Dermis microvascular lymphatic vessel endothelial cell (primary cell): Measurements from ENCODE around the gene HBQ1. TPM values are rescaled to one million over a fixed set of nuclear protein-coding genes. Genes with fewer than 3 reads are reported as not detected.
A peak's percentile ranks its signal among the peaks of the same experiment; 100 is the strongest.
"Not testable (repeated sequence)": the region's sequence is repeated elsewhere in the genome, so short reads cannot be mapped to it uniquely, and the experiment has no call there.

ENCODE experiments used
- DNase-seq, 2 donors: peaks; one replicate each; pipeline versions ENCODE4 v3.0.0 to v3.0.0-alpha.2; 2010; ENCODE audit warnings: low read depth in 2 of 2
- total RNA-seq: library from RNA; depleted of rRNA; stranded (reverse); fragments of >200 nt; gene quantifications from 2 replicates; pipeline ENCODE4 v1.2.1, GENCODE V29; 2014

The HBQ1 gene
- 0.63 and 1.4 TPM in 2 replicates for total RNA-seq

DNA sequence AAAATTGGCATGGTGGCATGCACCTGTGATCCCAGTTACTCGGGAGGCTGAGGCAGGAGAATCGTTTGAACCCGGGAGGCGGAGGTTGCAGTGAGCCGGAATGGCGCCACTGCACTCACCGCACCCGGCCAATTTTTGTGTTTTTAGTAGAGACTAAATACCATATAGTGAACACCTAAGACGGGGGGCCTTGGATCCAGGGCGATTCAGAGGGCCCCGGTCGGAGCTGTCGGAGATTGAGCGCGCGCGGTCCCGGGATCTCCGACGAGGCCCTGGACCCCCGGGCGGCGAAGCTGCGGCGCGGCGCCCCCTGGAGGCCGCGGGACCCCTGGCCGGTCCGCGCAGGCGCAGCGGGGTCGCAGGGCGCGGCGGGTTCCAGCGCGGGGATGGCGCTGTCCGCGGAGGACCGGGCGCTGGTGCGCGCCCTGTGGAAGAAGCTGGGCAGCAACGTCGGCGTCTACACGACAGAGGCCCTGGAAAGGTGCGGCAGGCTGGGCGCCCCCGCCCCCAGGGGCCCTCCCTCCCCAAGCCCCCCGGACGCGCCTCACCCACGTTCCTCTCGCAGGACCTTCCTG lies at the start of gene HBQ1:
Gene HBQ1 (plus strand): TSS at position 359 of the 575 bp plus-strand sequence. CDS start 28 bp downstream, at position 387.
- peak in 1 of 2 donors; percentile 51 for DNase-seq

DNA sequence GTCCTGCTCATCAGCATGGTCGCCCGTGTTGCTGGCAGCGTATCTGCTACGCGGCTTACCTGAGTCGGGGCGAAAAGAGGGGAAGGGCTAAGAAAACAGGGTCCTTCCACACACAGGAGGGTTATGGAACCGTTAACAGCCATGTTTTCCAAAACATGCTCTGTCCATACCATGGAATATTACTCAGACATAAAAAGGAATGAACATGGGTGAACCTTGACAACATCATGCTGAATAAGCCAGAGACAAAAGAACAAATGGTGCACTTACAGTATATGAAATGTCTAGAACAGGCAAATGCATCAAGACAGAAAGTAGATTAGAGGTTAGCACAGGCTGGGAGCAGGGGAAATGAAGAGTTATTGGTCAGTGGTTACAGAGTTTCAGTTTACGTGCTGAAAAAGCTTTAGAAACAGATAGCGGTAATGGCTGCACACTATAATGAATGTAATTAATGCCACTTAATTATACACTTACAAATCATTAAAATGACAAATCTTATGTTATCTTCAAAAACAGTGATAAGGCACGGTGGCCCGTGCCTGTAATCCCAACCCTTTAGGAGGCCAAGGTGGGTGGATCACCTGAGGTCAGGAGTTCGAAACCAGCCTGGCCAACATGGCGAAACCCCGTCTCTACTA lies 49.6 kb upstream of the HBQ1 start:
- no peak for DNase-seq

DNA sequence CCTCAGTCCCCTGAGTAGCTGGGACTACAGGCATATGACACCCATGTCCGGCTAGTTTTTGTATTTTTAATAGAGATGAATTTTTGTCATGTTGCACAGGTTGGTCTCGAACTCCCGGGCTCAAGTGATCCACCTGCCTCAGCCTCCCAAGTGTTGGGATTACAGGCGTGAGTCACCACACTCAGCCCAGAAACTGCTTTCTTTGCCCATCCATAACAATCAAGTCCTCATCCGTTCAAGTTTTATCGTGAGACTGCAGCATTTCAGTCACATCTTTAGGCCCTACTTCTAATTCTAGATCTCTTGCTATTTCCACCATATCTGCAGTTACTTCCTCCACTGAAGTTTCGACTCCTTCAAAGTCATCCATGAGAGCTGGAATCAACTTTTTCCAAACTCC lies 48.1 kb upstream of the HBQ1 start:
- DNase-seq = no peak

DNA sequence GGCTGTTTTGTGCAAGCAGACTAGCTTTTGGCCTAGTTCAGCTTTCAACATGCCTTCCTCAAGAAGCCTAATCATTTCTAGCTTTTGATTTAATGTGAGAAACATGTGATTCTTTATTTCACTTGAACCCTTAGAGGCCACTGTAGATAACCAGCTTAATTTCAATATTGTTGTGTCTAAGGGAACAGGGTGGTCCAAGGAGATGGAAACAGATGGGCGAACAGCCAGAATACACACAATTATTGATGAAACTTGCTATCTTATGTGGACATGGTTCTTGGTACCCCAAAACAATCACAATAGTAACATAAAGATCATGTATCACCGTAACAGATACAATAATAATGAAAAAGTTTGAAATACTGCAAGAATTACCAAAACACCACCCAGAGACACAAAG lies 46.5 kb upstream of the HBQ1 start:
- DNase-seq = no peak

DNA sequence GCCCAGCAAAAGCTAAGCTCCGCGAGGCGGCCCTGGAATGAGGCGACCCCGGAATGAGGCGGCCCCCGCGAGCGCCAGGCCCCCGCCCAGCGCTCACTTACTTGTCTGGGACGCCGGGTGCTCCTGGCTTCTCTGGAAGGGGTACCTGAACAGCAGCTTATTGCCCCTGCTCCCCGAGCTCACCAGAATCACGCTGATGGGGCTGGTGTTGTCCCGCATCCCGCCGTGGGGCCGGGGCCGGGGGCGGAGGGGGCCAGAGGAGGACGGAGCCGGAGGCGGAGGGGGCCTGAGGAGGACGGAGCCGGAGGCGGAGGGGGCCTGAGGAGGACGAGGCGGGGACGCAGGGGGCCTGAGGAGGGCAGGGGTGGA lies 42.2 kb upstream of the HBQ1 start:
- DNase-seq = peak in 1 of 2 donors; percentile 17

DNA sequence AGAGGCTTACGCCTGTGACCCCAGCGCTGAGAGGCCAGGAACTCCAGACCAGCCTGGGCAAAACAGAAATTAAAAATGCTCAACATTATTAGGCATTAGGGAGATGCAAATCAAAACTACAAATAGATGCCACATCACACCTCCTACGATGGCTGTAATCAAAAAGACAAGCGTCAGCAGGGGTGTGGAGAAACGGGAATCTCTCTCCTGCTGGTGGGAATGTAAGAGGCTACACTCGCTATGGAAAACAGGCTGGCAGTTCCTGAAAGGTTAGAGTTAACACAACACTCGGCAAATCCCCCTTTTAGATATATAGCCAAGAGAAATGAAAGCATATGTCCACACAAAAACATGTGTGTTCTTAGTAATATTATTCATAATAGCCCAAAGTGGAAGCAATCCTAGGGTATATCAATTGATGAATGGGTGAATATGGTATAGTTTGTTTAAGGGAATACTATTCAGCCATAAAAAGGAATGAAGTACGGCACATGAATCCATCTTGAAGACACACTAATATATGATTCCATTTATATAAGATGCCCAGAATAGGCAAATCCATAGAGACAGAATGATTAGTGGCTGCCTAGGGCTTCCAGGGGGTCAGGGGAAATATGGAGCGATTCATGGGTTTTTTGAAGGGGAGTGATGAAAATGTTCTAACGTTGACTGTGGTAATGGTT lies 39.9 kb upstream of the HBQ1 start:
- no peak for DNase-seq

DNA sequence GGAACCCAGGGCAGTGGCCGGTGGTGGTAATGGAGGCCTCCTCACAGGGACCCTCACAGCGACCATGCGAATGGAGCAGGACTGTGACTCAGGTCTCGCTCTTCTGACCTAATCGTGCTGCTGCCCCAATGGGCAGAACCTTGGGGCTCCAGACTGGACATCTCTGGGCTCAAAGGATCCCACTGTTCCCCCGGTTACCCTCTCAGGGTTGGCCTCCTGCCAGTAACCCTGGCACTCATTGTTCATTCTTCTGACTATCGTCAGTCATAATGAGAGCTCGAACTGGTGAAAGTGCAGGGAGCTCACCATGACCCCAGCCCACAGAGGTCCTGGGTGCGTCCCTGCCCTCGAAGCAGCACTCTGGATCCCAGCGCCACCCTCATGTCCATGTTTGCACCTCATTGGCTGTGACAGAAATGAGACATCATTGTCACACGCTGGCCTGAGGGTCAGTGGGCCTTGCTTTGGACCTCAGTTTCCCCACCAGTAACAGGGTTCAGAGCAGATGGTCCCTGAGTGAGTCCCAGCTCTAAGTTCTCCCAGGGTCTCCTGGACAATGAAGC lies 37.8 kb upstream of the HBQ1 start:
- no peak for DNase-seq

DNA sequence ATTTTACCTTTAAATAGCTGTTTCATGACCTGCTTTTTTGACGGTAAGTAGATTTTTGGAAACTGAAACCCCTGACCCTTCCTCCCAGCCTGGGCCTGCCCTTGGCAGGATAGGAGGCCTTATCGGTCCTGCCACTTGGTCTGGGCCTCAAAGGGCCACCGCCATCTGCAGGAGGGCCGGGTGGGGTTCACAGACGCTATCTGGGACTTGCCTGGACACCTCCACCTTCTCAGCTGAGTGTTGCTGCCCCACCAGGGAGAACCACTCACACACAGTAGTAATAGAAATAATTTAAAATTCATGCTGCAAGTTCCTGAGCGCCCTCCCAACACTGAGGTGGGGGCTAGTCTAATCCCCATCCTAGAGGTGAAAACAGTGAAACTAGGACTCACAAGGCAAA lies 37.2 kb upstream of the HBQ1 start:
- no peak for DNase-seq

DNA sequence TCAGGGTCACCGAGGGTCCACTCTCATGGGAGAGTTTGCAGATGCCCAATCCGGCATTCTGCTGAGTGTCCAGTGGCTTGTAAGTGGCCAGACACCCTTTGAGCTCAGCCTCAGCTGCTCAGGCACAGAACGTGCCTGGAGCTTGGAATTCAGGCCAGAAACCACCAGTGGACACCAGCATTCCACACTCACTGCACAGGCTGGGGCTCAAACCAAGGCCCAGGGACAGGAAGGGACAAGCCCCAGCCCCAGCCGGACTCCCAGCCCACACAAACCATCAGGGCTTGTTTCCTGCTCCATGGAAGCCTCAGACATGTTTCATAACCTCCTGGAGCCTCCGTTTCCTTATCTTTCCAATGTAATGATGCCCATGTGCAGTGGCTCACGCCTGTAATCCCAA lies 36.8 kb upstream of the HBQ1 start:
- no peak for DNase-seq

DNA sequence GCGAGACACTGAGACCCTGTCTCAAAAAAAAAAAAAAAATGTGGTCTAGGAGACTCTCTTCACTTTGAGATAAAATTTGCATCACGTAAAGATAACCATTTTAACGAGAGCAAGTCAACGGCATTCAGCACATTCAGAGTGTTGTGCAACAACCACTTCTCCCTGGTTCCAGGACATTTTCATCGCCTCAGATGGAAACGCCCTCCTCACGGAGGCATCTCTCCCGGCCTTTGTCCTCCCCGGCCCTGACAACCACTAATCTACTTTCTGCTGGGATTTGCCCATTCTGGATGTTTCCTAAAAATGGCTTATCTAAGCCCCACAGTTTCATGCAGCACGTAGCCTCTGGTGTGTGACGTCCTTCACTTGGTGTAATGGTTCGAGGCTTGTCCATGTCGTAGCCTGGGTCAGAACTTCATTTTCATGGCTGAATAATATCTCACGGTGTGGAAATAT lies 35.4 kb upstream of the HBQ1 start:
- DNase-seq = no peak

DNA sequence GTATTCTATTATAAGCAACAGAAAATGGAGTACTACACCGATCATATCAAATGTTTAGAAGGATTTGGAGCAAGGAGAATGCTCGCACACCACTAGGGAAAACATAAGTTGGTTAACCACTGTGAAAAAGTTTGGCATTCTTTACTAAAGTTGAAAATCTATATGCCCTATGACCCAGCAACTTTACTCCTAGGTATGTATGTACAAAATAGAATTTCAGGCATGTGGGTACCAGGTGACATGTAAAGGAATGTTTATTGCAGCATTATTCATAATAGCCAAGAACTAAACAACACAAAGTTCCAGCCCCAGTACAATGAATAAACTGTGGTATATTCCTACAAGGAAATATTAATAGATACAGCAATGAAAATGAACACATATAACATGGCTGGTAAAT lies 33.6 kb upstream of the HBQ1 start:
- DNase-seq = no peak

DNA sequence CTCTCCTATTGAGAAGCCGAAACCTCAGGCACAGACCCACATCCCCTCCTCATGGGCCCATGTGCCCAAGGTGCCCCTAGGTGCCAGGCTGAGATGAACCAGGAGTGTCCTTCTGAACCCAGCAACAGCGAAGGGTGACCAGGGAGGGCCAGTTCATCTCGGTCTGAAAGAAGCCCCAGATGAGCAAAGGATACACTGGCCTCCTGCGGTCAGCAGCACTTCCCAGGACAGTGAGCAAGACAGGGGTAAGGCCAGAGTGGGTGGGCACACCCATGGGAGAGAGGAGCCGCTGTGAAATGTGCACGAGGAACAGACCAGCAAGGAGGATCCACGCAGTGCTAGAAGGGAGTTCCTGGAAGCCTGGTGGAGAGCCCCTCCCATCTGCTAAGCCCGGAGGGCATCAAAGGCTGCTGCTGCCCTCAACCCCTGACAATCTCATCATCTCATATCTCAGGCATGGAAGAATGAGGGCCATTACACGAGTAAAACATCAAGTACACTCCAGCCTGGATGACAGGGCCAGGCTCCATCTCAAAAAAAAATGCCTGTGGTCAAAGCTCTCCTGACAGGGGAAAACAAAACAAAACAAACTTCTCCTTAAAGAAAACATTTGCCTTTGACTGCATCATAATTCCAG lies 31.1 kb upstream of the HBQ1 start:
- DNase-seq = no peak

DNA sequence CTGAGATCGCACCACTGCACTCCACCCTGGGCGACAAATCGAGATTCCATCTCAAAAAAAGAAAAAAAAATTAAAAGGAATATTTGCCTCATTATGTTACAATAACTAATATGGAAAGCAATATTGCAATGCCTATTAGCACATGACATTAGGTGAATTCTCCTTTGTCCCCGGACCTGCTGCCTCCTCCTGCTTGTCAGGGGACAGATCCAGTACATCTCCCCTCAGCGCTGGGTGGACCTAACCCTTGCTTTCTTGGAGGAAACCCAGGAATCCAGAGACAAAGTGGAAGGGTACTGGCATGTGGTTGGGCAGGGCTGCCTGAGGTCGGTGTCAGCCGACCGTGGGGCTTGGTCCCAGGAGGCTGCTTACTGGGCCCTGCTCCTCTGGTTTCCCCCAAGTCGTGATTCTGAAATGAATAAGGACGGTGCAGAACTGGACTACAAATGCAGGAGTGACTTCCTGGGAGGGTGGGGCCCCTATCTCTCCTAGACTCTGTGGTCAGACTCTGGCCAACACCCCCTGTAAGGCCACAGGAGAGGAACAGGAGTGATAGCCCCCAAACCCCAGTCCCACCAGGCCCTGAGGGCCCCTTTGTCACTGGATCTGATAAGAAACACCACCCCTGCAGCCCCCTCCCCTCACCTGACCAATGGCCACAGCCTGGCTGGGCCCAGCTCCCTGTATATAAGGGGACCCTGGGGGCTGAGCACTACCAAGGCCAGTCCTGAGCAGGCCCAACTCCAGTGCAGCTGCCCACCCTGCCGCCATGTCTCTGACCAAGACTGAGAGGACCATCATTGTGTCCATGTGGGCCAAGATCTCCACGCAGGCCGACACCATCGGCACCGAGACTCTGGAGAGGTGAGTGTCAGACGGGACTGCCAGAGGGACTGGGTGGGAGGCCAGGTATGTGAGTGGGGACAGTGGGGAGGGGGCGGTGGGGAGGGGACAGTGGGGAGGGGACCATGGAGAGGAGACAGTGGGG lies 27.8 kb upstream of the HBQ1 start, which contains the start of gene HBZ:
Gene HBZ (plus strand): TSS at position 504 of the 988 bp plus-strand sequence. CDS start 266 bp downstream, at position 770.
- no peak for DNase-seq

DNA sequence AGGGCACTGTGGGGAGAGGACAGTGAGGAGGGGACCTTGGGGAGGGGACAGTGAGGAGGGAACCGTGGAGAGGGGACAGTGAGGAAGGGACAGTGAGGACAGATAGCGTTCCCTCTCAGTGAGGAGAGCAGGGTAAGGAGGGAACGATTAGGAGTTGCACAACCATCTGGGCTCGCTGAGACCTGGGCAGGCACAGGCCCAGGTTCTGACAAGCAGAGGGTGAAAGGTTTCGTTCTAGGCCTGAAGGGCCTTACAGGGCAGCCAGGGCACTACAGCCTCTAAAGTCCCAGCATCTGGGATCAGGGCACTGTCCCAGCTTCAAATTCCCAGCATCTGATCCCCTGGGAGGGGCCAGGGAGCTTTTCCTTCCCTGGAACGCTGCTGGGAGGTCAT lies 27.1 kb upstream of the HBQ1 start:
- DNase-seq = not testable (repeated sequence)

DNA sequence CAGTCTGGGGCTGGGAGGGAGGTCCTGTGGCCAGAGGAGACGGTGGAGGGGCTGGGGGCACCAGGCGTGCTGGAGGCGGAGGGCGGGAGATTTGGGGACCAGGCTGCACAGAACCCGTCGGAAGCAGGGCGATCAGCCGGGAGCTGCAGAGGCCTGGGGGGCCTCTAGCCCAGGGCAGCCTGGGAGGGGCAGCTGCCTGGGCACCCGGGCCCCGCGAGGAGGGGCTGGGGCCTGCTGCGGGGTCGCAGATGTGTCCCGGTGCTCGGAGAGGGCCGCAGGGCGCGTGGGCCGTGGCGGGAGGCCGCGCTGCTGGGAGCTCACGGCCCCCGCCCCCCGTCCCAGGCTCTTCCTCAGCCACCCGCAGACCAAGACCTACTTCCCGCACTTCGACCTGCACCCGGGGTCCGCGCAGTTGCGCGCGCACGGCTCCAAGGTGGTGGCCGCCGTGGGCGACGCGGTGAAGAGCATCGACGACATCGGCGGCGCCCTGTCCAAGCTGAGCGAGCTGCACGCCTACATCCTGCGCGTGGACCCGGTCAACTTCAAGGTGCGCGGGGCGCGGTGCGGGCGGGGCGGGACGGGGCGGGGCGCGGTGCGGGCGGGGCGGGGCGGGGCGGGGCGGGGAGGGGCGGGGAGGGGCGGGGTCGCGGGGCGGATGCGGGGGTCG lies 26.6 kb upstream of the HBQ1 start:
- not testable (repeated sequence) for DNase-seq

DNA sequence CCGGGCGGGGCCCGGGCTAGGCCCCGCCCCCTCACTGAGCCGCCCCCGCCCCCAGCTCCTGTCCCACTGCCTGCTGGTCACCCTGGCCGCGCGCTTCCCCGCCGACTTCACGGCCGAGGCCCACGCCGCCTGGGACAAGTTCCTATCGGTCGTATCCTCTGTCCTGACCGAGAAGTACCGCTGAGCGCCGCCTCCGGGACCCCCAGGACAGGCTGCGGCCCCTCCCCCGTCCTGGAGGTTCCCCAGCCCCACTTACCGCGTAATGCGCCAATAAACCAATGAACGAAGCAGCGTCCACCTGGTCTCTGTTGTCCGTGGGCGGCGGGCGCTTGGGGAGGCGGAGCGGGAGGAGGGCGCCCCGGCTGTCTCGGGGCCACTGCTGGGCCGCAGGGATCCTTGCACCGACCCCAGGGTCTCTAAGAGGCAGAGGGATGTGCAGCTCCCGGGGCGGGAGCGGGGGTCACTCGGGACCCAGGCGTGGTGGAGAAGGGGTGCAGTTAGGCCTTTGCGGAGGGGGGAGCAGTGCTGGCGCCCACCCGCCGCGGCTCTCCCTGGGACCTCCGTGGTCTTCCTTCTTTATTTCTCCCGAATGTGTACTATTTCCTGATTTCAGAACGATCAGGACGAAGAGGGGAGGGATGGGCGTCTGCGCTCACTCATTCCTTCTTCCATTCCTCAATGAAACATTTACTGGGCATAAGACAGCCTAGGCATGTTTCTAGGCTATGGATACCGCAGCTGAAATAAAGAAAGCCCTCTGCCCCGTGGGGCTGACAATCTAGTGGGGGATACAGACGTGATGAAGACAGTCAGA lies 25.8 kb upstream of the HBQ1 start:
- DNase-seq = peak in 1 of 2 donors; percentile 54

DNA sequence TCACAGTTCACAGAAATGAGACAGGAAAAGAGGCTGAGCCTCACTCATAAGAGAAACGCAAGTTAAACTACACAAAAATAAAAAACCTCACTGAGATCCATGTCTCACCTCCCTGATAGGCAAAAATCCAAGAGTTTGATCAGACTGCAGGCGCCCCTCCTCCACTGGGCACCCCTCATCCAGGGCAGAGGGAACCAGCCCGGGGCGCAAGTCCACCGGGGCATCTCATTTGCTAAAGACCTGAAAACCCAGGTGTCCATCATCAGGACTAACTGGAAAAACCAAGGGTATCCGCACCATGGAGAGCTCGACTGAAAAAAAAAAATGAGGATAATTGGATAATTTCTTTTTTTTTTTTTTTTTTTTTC lies 25.2 kb upstream of the HBQ1 start:
- no peak for DNase-seq

DNA sequence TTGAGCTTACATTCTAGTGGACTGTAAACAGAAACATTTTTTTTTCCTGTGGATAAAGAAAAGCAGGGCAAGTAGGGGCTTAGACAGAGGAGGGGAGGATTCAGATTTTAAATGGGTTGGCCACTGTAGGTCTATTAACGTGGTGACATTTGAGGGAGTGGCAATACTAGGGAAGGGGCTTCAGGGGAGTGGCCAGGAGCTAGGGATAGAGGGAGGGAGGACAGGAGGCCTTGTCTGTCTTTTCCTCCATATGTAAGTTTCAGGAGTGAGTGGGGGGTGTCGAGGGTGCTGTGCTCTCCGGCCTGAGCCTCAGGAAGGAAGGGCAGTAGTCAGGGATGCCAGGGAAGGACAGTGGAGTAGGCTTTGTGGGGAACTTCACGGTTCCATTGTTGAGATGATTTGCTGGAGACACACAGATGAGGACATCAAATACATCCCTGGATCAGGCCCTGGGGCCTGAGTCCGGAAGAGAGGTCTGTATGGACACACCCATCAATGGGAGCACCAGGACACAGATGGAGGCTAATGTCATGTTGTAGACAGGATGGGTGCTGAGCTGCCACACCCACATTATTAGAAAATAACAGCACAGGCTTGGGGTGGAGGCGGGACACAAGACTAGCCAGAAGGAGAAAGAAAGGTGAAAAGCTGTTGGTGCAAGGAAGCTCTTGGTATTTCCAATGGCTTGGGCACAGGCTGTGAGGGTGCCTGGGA lies 21.0 kb upstream of the HBQ1 start:
- DNase-seq = no peak

DNA sequence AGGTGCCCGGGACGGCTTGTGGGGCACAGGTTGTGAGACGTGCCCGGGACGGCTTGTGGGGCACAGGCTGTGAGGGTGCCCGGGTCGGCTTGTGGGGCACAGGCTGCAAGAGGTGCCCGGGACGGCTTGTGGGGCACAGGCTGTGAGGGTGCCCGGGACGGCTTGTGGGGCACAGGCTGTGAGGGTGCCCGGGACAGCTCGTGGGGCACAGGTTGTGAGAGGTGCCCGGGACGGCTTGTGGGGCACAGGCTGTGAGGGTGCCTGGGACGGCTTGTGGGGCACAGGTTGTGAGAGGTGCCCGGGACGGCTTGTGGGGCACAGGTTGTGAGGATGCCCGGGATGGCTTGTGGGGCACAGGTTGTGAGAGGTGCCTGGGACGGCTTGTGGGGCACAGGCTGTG lies 20.0 kb upstream of the HBQ1 start:
- not testable (repeated sequence) for DNase-seq
